RWPE2 (cell line): ENCODE measurements around the gene FUBP3.

Source experiments
- ATAC-seq: fragments of 200-7000 bp; cut with Tn5 transposase; 3 replicates; pipeline ENCODE4 v1.9.1; 2021; ENCODE audit warnings: low read depth
- DNase-seq: peaks from one replicate; pipeline ENCODE4 v3.0.0-alpha.2; 2020; ENCODE audit warnings: low spot score
- H3K27ac ChIP-seq: fragments of 450-650 bp; 2 replicates; pipeline ENCODE4 v1.5.1; 2017; ENCODE audit warnings: mild to moderate bottlenecking; ENCODE audit not compliant: poor library complexity, severe bottlenecking
- H3K27me3 ChIP-seq: fragments of 250-450 bp; sonication (Bioruptor Pico); 2 replicates; pipeline ENCODE4 v1.5.1; 2021; ENCODE audit warnings: mild to moderate bottlenecking, moderate library complexity; ENCODE audit not compliant: insufficient read depth, poor library complexity, severe bottlenecking
- H3K36me3 ChIP-seq: fragments of 250-450 bp; sonication (Bioruptor Pico); 2 replicates; pipeline ENCODE4 v1.5.1; 2020; ENCODE audit warnings: low read depth, mild to moderate bottlenecking, moderate library complexity
- H3K4me1 ChIP-seq: fragments of 250-450 bp; sonication (Bioruptor Pico); 2 replicates; pipeline ENCODE4 v1.5.1; 2021; ENCODE audit warnings: mild to moderate bottlenecking, moderate library complexity; ENCODE audit not compliant: insufficient read depth, poor library complexity, severe bottlenecking
- H3K4me3 ChIP-seq: fragments of 250-450 bp; sonication (Bioruptor Pico); 2 replicates; pipeline ENCODE4 v1.5.1; 2021; ENCODE audit warnings: mild to moderate bottlenecking, moderate library complexity; ENCODE audit not compliant: severe bottlenecking
- H3K9me3 ChIP-seq: fragments of 250-450 bp; sonication (Bioruptor Pico); 2 replicates; pipeline ENCODE4 v1.5.1; 2021; ENCODE audit warnings: mild to moderate bottlenecking, moderate library complexity; ENCODE audit not compliant: severe bottlenecking
- CTCF ChIP-seq: fragments of 450-650 bp; IDR thresholded peaks from one replicate; pipeline ENCODE4 v1.5.1; 2017; ENCODE audit warnings: mild to moderate bottlenecking, moderate library complexity; ENCODE audit not compliant: poor library complexity, severe bottlenecking

Gene FUBP3

GRCh38 chr9:130589754-130590153 lies 10.4 kb downstream of the FUBP3 start:
- no peak for TF ChIP-seq CTCF
- no peaks in the 10 kb centered on the region for H3K4me1 ChIP-seq
- H3K27me3 ChIP-seq, result no peaks in the 10 kb centered on the region
- ATAC-seq (no peak), DNase-seq (no peak)
- peaks cover 26% of the 10 kb centered on the region for H3K36me3 ChIP-seq
- no peaks in the 10 kb centered on the region for H3K9me3 ChIP-seq
- no peak overlapping the region for H3K27ac ChIP-seq
- H3K4me3 ChIP-seq, result no peak overlapping the region

GRCh38 chr9:130590305-130590704 lies 10.9 kb downstream of the FUBP3 start:
- TF ChIP-seq CTCF, result no peak
- peaks cover 24% of the 10 kb centered on the region for H3K36me3 ChIP-seq
- H3K4me1 ChIP-seq, result no peaks in the 10 kb centered on the region
- no peaks in the 10 kb centered on the region for H3K27me3 ChIP-seq
- H3K27ac ChIP-seq, result no peak overlapping the region
- DNase-seq (no peak), ATAC-seq (no peak)
- H3K4me3 ChIP-seq, result no peak overlapping the region
- H3K9me3 ChIP-seq, result no peaks in the 10 kb centered on the region

DNA sequence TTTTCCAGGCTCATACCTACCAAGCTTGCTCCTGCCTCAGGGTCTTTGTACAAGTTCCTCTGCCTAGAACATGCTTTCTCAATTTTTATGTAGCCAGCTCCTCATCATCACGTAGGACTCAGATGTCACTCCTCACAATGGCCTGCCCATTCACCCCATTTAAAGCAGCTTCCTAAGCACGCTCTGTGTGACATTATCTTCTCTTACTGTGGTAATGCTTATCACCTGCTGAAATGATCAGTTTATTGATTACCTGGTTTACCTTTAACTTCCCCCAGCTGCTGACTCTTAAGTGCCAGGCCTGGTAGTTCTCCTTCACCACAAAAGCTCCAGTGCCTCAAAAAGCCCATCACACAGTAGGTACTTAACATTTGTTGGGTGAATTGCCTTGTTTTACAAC lies 13.6 kb downstream of the FUBP3 start:
- no peak for ATAC-seq
- no peaks in the 10 kb centered on the region for H3K27me3 ChIP-seq

GRCh38 chr9:130597228-130597627 lies 17.9 kb downstream of the FUBP3 start:
- Histone ChIP-seq H3K4me3 (no peak overlapping the region), H3K36me3 (peaks cover 70% of the 10 kb centered on the region)
- ATAC-seq, result no peak

More for the DNA sequence above, 13.6 kb downstream of the FUBP3 start:
- H3K36me3 ChIP-seq, result peaks cover 45% of the 10 kb centered on the region
- H3K27ac ChIP-seq, result no peak overlapping the region
- H3K4me1 ChIP-seq, result no peaks in the 10 kb centered on the region
- no peaks in the 10 kb centered on the region for H3K9me3 ChIP-seq
- no peak overlapping the region for H3K4me3 ChIP-seq
- TF ChIP-seq CTCF, result no peak
- no peak for DNase-seq

More at GRCh38 chr9:130597228-130597627, 17.9 kb downstream of the FUBP3 start:
- Histone ChIP-seq H3K27me3 (no peaks in the 10 kb centered on the region), H3K4me1 (no peaks in the 10 kb centered on the region), H3K27ac (no peak overlapping the region), H3K9me3 (no peaks in the 10 kb centered on the region)
- no peak for DNase-seq
- no peak for TF ChIP-seq CTCF
